ENCODE measurements around the gene BORCS5. TPM values are rescaled to one million over a fixed set of nuclear protein-coding genes. Genes with fewer than 3 reads are reported as not detected.

The BORCS5 gene
- polyA plus RNA-seq, 1 experiment, result 13.6 TPM

- H3K4me3 ChIP-seq (ENCODE audit: low read depth, low read length), result no peak overlapping the region
- no peak for TF ChIP-seq CTCF (IDR thresholded peaks at IDR 0.05; ENCODE audit: low read depth, low read length)
- H3K9me3 ChIP-seq (ENCODE audit: control insufficient read depth, insufficient read depth, low read length), result no peaks in the 10 kb centered on the region; the same call in 1 of the 2 replicates
- CTCF ChIA-PET, result interaction anchor here (0.7 kb wide), 1 partner anchor 58 kb away, joined by 8 read pairs; no protein-coding TSS in a partner anchor
- POLR2A ChIA-PET, result no interaction called here
- H3K27ac ChIP-seq (ENCODE audit: low read depth, low read length), result no peak overlapping the region
- H3K27me3 ChIP-seq (ENCODE audit: control insufficient read depth, insufficient read depth, low read length), result no peaks in the 10 kb centered on the region
- no peak for DNase-seq (ENCODE audit: low read depth, low spot score)
These were observed 118.3 kb downstream of the BORCS5 start for GRCh38 chr12:12474931-12475795.

- CTCF ChIA-PET, result no interaction called here
These were observed 120.1 kb downstream of the BORCS5 start for GRCh38 chr12:12476857-12477531.

GRCh38 chr12:12477532-12477890 lies 120.6 kb downstream of the BORCS5 start:
- no peak overlapping the region for H3K27ac ChIP-seq (ENCODE audit: low read depth, low read length)
- CTCF ChIA-PET, result no interaction called here

More at GRCh38 chr12:12476857-12477531, 120.1 kb downstream of the BORCS5 start:
- Histone ChIP-seq H3K27me3 (ENCODE audit: control insufficient read depth, insufficient read depth, low read length) (no peaks in the 10 kb centered on the region), H3K4me3 (ENCODE audit: low read depth, low read length) (no peak overlapping the region), H3K9me3 (ENCODE audit: control insufficient read depth, insufficient read depth, low read length) (no peaks in the 10 kb centered on the region; the same call in 1 of the 2 replicates), H3K27ac (ENCODE audit: low read depth, low read length) (no peak overlapping the region)
- POLR2A ChIA-PET, result no interaction called here
- no peak for TF ChIP-seq CTCF (IDR thresholded peaks at IDR 0.05; ENCODE audit: low read depth, low read length)
- no peak for DNase-seq (ENCODE audit: low read depth, low spot score)

GRCh38 chr12:12480074-12480473 lies 123.2 kb downstream of the BORCS5 start:
- no peak for DNase-seq (ENCODE audit: low read depth, low spot score)
- Histone ChIP-seq H3K4me3 (ENCODE audit: low read depth, low read length) (no peak overlapping the region), H3K27me3 (ENCODE audit: control insufficient read depth, insufficient read depth, low read length) (no peaks in the 10 kb centered on the region), H3K9me3 (ENCODE audit: control insufficient read depth, insufficient read depth, low read length) (no peaks in the 10 kb centered on the region), H3K27ac (ENCODE audit: low read depth, low read length) (no peak overlapping the region)
- ChIA-PET CTCF (no interaction called here), POLR2A (no interaction called here)
- no peak for TF ChIP-seq CTCF (IDR thresholded peaks at IDR 0.05; ENCODE audit: low read depth, low read length)

More at GRCh38 chr12:12477532-12477890, 120.6 kb downstream of the BORCS5 start:
- DNase-seq (ENCODE audit: low read depth, low spot score), result no peak
- POLR2A ChIA-PET, result no interaction called here
- no peak overlapping the region for H3K4me3 ChIP-seq (ENCODE audit: low read depth, low read length)
- no peaks in the 10 kb centered on the region; the same call in 1 of the 2 replicates for H3K9me3 ChIP-seq (ENCODE audit: control insufficient read depth, insufficient read depth, low read length)
- no peaks in the 10 kb centered on the region for H3K27me3 ChIP-seq (ENCODE audit: control insufficient read depth, insufficient read depth, low read length)
- TF ChIP-seq CTCF (IDR thresholded peaks at IDR 0.05; ENCODE audit: low read depth, low read length), result no peak

GRCh38 chr12:12481631-12482030 lies 124.8 kb downstream of the BORCS5 start:
- ChIA-PET CTCF (interaction anchor here (0.5 to 1.5 kb wide), 2 partner anchors 81 to 146 kb away, joined by 3 read pairs; no protein-coding TSS in a partner anchor), POLR2A (no interaction called here)
- Histone ChIP-seq H3K27ac (ENCODE audit: low read depth, low read length) (no peak overlapping the region), H3K4me3 (ENCODE audit: low read depth, low read length) (no peak overlapping the region), H3K27me3 (ENCODE audit: control insufficient read depth, insufficient read depth, low read length) (no peaks in the 10 kb centered on the region), H3K9me3 (ENCODE audit: control insufficient read depth, insufficient read depth, low read length) (no peaks in the 10 kb centered on the region)
- no peak for TF ChIP-seq CTCF (IDR thresholded peaks at IDR 0.05; ENCODE audit: low read depth, low read length)
- DNase-seq (ENCODE audit: low read depth, low spot score), result no peak
